ENCODE results near the gene ACVR2B. TPM values are rescaled to one million over a fixed set of nuclear protein-coding genes. Genes with fewer than 3 reads are reported as not detected.

ACVR2B gene
- total RNA-seq, 1 experiment from 2014 or later, result 9.0 TPM

DNA sequence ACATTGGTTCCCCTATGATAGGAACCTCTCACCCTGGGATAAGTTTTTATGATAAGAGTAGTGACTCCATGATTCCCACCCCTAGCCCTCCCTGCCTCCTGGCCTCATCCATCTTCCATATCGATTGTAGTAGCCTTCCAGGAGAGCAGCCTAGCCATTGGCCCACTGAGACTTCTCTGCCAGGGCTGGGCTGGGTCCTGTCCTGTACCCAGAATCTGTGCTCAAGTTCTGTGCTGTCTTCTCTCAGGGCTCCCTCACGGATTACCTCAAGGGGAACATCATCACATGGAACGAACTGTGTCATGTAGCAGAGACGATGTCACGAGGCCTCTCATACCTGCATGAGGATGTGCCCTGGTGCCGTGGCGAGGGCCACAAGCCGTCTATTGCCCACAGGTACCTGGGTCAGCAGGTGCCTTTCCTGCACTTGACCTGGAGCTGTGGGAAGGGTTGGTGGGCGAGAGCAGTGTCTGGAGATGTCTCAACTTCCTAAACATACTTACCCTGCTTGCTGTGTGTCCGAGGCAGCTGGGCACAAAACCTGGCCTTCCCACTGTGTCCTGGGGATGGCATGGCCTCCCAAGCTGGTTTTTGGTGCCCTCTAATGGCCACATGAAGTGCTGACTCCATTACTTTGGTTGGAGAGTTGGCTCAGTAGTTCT, 25.9 kb downstream of the ACVR2B start:
- DNase-seq (ENCODE audit: low spot score), result peak; percentile 90
- in situ Hi-C loops (cut with HindIII; ENCODE audit: low sequenced_read_pairs), result no loop called here

DNA sequence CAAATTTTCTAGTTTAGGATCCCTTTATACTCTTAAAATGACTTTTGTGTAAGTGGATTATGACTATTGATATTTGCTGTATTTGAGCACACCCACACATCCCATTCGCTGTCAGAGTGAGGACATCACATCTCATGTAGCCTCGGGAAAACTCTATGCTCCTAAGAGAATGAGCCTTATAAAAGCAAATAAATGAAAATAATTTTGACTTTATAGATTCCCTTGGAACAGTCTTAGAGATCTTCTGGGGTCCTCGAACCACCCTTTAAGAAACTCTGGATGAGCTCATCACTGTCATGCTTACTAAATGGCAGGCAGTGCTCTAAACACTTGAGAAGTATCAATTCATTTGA, 26.4 kb downstream of the ACVR2B start:
- in situ Hi-C loops (cut with HindIII; ENCODE audit: low sequenced_read_pairs), result no loop called here
- DNase-seq (ENCODE audit: low spot score), result no peak

DNA sequence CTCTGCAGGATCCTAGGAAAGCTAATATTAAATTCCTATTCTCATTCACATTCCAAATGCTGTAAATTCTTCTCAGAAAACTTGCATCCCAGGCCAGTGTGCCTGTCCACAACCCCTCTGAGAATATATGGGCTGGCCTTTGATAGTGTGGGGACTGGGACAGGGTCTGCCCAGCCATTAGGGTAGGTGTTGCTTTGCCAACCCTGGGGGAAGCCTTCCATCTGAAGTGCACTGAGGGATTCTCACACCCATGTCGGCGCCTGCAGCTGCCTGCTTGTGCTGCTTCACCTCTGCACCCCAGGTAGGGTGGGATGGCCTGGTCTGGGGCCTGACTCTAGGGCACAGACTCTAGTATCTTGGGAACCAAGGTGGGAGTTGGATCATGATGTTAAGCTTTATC, 27.2 kb downstream of the ACVR2B start:
- in situ Hi-C loops (cut with HindIII; ENCODE audit: low sequenced_read_pairs), result no loop called here
- no peak for DNase-seq (ENCODE audit: low spot score)

DNA sequence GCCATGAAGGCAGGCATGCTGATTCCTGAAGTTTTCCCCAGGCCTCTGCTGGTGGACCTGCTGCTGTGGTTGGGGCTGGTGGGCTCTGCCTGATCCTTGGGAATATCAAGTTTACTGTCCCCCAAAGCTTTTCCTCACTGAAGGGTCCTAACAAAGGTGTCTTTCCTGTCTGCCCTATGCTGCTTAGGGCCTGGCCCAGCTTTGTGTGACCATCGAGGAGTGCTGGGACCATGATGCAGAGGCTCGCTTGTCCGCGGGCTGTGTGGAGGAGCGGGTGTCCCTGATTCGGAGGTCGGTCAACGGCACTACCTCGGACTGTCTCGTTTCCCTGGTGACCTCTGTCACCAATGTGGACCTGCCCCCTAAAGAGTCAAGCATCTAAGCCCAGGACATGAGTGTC, 29.3 kb downstream of the ACVR2B start:
- no peak for DNase-seq (ENCODE audit: low spot score)
- in situ Hi-C loops (cut with HindIII; ENCODE audit: low sequenced_read_pairs), result no loop called here

DNA sequence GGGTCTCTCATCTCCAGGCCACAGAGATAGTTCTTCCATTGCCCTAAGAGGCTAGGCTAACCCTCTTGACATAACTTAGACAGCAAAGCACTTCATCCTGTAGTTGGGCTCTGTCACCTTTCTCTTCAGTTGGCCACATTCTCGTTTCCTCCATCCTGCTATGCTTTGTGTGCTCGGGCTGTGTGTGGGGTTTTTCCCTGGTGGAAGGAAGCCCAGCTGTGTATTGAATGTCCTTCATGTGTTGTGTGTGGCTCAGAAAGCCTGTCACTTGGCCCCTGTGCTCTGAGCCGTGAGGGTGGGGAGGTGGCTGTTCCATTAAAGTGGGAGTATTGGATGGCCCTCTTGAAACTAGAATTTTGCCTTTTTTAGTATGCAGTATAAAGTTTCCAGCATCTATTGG, 33.6 kb downstream of the ACVR2B start:
- DNase-seq (ENCODE audit: low spot score), result no peak
- in situ Hi-C loops (cut with HindIII; ENCODE audit: low sequenced_read_pairs), result no loop called here

DNA sequence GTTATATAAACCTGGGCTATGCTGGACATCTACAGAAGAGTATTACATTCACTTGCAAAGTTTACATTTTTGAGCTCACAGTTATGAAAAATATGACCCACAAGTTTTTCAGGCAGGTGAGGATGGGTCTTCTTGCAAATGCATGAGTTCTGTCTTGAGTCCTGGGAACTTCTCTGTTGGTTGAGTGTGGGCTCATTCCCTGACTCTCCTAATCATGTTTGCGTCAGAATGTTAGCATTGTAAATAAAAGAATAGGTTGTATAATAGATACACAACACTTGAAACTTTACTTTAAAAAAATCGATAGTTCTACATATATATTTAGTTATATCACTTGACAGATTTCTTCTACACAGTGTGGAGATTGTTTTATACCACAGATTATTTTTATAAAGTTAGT, 35.3 kb downstream of the ACVR2B start:
- no peak for DNase-seq (ENCODE audit: low spot score)
- in situ Hi-C loops (cut with HindIII; ENCODE audit: low sequenced_read_pairs), result no loop called here

DNA sequence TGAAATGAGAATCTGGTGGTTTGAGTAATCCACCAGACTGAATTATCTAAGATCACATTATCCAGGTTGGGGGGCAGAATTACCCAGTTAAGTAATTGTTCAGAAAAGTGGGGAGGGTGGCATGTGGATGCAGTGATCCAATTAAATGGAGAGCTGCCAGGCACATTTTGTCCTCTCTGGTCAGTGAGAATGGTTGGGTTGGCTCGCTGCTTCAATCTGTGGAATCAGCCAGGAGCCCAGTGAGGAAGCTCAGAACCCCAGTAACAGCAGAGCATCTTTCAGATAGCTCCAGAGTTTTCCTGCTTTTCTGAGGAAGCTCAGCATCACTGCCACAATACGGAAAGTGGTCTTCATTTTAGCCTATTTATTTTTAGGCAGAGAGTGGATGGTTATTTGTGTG, 36.1 kb downstream of the ACVR2B start:
- in situ Hi-C loops (cut with HindIII; ENCODE audit: low sequenced_read_pairs), result no loop called here
- peak; percentile 92 for DNase-seq (ENCODE audit: low spot score)

DNA sequence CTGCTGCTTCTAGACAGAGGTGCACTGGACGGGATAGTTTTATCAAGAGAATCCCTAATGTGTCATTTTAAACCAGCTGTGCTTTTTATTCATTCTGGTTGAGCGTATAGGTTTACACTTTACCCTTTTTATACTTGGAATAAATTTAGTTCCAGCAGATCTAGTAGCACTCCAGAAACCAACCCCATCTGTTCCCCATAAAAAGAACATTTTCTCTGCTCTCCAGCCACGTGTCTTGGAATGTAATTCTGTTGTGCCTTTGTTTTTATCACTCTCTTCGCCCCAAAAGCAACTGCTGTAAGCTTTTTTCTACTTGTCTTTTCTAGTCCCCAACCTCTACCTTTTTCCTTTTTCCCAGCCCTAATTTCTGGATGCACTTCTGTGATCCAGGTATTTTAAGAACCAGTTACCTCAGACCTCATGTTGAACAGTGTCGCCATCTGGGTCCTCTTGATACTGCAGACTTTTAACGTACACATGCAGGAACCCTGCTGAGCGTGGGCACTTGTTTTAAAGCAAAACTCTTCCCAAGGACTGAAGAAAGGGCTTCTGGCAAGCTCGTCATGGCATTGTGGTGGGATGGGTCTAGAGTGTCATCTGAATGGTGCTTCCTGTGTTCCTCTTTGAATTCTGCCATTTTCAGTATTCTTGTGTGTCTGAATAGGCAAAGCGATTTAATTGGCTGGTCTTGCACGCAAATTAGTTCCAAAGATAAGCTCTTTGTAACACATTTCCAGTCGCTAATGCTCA, 36.8 kb downstream of the ACVR2B start:
- in situ Hi-C loops (cut with HindIII; ENCODE audit: low sequenced_read_pairs), result no loop called here

DNA sequence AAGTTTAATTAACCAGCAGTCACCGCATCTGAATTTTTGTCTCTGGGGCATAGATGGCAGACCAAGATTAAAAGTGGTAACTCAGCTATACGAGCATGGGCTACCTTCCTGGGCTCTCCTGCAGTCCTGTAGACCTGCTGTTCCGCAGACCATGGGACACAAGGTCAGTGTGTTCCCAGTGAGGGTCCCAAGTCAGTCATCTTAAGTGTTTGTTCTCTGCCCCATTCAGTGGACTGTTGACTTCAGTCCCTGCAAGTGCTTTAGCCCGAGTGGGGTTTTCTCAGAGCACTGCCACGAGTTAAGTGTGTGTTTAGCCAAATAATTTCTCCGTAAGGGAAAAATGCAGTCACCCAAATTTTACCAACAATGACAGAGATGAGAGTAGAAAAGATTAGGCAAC, 37.5 kb downstream of the ACVR2B start:
- no peak for DNase-seq (ENCODE audit: low spot score)

More for the DNA sequence above, 36.8 kb downstream of the ACVR2B start:
- DNase-seq (ENCODE audit: low spot score), result peak; percentile 69

DNA sequence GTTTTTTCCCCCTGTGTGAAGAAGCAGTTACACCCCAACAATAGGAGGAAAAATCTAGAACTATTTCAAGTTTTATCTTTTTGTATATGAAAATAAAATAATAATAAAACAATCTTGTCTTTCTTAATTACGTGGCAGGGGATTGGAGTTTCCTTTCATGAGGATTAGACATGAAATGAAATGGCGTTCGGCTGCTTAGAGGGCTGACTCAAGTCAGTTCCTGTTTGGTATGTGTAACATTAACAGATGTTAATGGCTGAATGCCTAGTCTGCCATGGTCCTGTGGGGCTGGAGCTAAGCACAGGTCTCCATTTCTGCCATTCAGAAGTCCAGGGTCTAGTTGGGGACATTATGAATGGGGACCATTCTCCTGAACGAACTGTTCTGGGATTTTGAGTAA, 39.3 kb downstream of the ACVR2B start:
- DNase-seq (ENCODE audit: low spot score), result no peak
- in situ Hi-C loops (cut with HindIII; ENCODE audit: low sequenced_read_pairs), result no loop called here

More for the DNA sequence above, 37.5 kb downstream of the ACVR2B start:
- in situ Hi-C loops (cut with HindIII; ENCODE audit: low sequenced_read_pairs), result no loop called here

DNA sequence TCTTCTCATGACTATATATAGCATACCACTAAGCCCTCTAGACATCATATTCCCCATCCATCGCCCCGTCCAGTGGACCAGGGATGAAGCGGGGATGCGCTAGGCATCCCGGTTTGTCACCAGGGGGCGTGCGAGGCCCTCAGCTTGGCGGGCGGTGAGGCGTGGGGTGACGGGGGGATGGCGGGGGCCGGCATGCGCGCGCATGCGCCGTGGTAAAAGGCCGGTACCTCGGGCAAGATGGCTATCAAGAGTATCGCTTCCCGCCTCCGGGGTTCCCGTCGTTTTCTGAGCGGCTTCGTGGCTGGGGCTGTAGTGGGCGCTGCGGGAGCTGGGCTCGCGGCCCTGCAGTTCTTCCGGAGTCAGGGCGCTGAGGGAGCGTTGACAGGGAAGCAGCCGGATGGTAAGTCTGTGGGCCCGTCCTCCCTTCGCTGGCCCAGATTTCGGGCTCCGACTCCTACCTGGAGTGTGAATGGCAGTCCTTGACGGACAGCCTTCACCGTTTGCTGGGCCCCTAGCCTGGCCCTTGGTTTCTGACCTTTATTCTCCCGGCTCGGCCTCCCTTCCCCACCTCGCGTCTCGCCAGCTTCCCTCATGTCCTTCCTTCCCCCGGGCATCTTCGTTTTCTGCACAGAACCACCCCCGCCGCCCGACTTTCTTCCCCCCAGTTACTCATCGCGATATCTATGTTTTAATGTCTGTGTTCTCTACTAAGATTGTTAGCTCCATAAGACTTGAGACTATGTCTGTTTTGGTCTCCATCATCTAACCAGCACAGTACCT, 42.6 kb downstream of the ACVR2B start, which contains the start of gene EXOG:
Gene EXOG (plus strand): TSS at position 210 of the 780 bp plus-strand sequence. CDS start 28 bp downstream, at position 238.
- peak; percentile 92 for DNase-seq (ENCODE audit: low spot score)
- in situ Hi-C loops (cut with HindIII; ENCODE audit: low sequenced_read_pairs), result no loop called here

DNA sequence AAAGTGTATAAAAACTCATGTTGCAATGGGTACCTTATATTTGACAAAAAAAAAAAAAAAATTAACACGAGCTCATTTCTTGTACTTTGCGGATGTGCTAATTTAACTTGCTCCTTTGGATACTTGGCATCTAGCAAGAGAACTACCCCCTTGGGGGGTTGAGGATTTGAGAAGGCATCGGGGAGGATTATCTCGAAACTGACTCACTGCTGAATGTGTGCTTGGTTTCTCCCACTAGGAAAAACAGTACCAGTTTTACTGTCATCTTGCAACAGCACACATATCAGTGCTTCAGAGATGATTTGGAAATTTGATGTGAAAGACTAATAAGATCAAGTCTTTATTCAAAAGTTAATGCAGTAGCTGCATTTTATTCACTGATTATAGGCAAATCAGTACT, 43.3 kb downstream of the ACVR2B start:
- DNase-seq (ENCODE audit: low spot score), result peak; percentile 36
- in situ Hi-C loops (cut with HindIII; ENCODE audit: low sequenced_read_pairs), result no loop called here

DNA sequence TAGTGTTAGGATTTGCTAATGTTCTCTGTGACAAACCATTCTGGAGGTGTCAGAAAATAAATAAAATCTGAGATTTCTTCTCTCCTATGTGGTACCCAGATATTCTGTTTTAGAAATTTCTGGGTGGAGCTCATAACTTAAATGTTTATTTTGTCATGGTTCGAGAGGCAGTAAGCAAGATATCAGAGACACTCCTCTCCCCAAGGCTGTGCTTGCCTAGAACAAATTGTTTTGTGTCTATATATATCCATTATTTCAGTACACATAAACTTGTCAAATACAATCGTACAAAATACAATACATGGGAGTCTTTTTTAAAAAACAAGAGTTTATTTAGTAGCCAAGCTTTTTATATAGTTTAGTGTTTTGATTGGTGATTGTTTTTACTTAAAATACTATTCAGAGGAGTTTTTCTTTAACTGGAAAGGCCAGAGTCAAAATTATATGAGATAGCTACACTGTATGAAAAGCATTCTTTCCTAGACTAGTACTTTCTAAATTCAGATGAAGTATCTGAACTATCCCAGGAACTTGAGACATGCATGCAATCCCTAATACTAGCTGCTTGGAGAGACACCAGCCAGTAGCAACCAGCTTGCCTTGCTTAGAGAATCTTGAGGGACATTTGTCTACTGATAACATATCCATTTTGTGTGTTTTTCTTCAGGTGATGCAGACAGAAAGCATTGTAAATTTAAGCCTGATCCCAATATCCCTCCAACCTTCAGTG, 47.2 kb downstream of the ACVR2B start:
- in situ Hi-C loops (cut with HindIII; ENCODE audit: low sequenced_read_pairs), result no loop called here

DNA sequence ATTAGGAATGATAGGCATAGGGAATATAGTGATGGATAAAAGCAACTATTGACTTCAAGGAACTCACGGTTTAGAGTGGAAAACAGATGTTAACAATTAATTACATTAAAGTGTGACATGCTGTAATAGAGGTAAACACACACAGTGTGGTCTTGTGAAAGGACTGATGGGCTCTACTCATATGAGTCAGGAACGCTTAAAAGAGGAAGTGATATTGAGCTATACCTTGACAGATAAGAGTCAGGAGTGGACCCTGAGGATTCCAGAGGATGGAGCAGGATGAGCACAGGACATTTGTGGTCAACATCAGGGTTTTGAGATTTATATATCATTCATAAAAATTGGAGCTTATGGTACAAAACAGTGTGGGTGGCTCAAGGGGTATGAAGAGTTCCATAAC, 53.4 kb downstream of the ACVR2B start:
- no peak for DNase-seq (ENCODE audit: low spot score)
- in situ Hi-C loops (cut with HindIII; ENCODE audit: low sequenced_read_pairs), result no loop called here

More for the DNA sequence above, 47.2 kb downstream of the ACVR2B start:
- DNase-seq (ENCODE audit: low spot score), result no peak

DNA sequence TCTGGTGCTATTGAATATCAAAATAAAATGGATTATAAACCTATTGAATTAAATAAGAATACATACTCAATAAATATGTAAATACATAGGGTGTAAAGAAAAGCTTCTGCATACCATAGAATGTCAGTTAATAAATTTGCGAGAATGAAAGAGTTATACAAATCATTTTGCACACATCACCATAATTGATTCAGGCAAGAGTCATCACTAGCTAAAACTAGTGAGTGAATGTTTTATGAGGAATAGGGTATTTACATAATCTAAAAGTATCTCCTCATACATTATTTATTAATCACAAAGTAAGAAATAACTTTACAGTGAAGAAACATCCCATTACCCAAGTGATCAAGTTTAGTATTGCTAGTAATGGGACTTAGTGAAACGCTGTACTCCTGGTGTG, 56.0 kb downstream of the ACVR2B start:
- no peak for DNase-seq (ENCODE audit: low spot score)
- in situ Hi-C loops (cut with HindIII; ENCODE audit: low sequenced_read_pairs), result no loop called here

DNA sequence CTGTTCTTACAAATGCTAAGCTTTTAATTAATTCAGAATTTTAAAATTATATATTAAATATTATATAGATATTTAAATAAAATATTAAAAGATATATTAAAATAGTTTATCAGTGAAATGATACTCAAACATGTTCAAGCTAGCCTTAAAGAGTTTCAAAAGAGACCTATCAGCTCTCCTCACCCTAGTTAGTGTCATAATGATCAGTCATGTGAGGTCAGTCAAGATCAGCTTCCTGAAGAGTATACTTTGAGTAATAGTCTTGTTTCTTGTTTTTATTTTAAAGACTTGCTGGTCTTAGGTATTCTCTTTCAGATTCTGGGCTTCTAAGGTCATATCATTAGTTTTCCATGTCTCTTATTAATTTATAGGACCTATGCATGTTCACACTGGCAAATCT, 56.9 kb downstream of the ACVR2B start:
- DNase-seq (ENCODE audit: low spot score), result no peak
- in situ Hi-C loops (cut with HindIII; ENCODE audit: low sequenced_read_pairs), result no loop called here

DNA sequence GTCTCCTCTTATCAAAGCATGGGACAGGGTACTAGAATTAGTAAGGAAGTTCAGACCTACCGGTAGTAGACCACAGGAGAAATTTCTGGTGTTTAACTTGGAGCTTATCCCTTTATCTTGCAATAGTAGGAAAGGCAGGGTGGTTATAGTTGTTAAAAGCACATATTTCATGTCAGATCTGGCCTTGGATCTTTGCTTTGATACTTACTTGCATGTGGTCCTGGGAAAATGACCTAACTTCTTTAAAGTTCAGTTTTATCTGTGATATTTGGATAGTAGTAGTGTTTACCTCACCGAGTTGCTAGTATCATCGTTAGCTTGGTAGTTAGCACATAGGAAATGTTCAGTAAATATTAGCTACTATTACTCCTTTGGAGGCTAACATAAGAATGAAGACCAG, 57.9 kb downstream of the ACVR2B start:
- in situ Hi-C loops (cut with HindIII; ENCODE audit: low sequenced_read_pairs), result no loop called here
- no peak for DNase-seq (ENCODE audit: low spot score)

DNA sequence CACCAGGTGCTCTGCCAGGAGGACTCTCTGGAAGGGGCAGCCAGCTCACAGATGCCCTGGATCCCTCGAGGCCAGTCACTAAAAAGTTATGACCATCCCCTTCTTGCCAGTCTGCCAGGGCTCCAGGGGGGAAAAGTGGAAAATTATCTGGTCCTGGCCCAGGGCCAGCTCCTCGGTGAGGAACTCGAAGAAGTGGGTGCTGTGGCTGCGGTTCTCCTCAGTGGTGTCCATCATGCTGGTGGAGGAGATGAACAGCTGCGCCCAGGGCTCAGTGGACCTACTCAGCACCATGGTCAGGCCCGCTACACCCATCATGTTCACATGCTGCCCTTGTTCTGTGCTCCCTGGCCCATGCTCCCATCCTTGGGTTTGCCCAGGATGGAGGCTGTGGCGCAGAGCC, 61.7 kb downstream of the ACVR2B start:
- in situ Hi-C loops (cut with HindIII; ENCODE audit: low sequenced_read_pairs), result no loop called here

DNA sequence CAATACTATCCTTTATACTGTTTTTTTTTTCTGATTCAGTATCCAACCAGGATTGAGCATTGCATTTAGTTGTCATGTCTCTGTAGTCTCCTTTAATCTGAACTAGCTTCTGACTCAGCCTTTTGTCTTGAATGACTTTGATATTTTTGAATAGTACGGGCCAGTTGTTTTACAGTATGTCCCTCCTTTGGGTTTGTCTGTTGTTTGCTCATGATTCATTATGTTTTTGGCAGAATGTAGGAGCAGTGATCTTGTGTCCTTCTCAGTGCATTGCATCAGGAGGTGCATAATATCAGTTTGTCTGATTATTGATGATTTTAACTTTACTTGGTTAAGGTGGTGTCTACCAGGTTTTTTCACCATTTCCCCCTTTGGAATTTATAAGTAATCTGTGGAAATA, 63.0 kb downstream of the ACVR2B start:
- DNase-seq (ENCODE audit: low spot score), result no peak
- in situ Hi-C loops (cut with HindIII; ENCODE audit: low sequenced_read_pairs), result no loop called here

More for the DNA sequence above, 61.7 kb downstream of the ACVR2B start:
- no peak for DNase-seq (ENCODE audit: low spot score)

All from G401 (cell line).